ENCODE data around the gene CLTA.
A peak's percentile ranks its signal among the peaks of the same experiment; 100 is the strongest.

The CLTA gene

DNA sequence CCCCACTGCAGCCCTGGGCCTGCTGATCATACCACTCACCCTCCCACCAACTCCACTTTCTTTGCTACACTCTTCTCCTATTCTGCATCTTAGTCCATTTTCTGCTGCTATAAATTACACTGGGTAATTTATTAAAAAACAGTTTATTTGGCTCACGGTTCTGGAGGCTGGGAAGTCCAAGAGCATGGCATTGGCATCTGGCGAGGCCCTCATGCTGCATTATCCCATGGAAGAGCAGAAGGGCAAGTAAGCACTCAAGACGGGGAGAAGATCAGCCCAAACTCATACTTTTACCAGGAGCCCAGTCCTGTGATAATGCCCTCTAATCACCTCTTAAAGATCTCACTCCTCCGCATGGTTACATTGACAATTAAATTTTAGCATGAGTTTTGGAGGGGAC is 44.8 kb upstream of the CLTA start:
- no peak for TF ChIP-seq CTCF (IDR thresholded peaks at IDR 0.05; ENCODE audit: low read depth, low read length, missing control alignments)
- H3K4me3 ChIP-seq (ENCODE audit: low read depth, low read length): no peak overlapping the region
- no peak for DNase-seq (ENCODE audit: low read depth)

DNA sequence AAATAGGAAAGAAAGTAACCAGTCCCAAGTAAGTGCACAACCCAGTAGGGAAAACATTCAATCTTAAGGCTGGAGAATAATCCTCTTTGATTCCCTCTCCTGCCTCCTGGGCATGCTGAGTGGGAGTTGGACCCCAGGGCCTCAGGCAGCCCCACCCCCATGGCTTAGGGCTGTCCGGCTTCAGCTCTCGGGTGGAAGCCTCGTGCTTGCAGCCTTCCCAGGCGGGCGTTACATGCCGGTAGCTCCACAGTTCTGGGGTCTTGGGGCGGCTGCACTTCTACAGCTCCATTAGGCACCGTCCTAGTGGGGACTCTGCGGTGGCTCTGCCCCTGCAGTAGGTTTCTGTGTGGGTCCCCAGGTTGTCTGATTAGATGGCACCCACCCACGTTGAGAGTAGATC is 44.1 kb upstream of the CLTA start:
- no peak overlapping the region for H3K4me3 ChIP-seq (ENCODE audit: low read depth, low read length)
- TF ChIP-seq CTCF (IDR thresholded peaks at IDR 0.05; ENCODE audit: low read depth, low read length, missing control alignments): no peak
- no peak for DNase-seq (ENCODE audit: low read depth)

DNA sequence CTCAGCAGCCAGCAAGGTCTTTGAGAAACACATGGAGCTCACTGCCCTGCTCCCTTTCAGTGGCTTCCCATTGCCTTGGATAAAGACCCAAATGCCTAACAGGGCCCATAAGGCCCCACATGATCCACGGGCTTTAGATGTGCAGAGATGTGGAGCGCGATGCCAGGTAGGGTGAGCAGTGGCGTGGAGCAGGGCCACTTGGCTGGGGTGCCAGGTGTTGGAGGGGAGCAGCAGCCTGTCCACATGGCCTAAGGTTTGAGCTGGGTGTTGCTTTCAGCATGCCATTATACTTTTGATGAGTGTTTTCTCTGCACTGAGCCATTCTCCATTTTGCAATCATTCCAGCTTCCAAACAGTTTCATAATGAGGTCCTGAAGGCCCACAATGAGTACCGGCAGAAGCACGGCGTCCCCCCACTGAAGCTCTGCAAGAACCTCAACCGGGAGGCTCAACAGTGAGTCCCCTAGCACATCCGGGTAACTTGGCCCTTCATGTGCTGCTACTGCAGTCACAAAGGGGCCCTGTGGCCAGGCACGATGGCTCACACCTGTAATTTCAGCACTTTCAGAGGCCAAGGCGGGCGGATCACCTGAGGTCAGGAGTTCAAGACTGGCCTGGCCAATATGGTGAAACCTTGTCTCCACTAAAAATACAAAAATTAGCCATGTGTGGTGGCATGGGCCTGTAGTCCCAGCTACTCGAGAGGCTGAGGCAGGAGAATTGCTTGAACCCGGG is 43.1 kb upstream of the CLTA start:
- no peak overlapping the region for H3K4me3 ChIP-seq (ENCODE audit: low read depth, low read length)
- DNase-seq (ENCODE audit: low read depth): no peak
- no peak for TF ChIP-seq CTCF (IDR thresholded peaks at IDR 0.05; ENCODE audit: low read depth, low read length, missing control alignments)

- no peak for TF ChIP-seq CTCF (IDR thresholded peaks at IDR 0.05; ENCODE audit: low read depth, low read length, missing control alignments)
- DNase-seq (ENCODE audit: low read depth): peak; percentile 80
- no peak overlapping the region for H3K4me3 ChIP-seq (ENCODE audit: low read depth, low read length)
These were observed 42.2 kb upstream of the CLTA start for GRCh38 chr9:36148311-36149051.

DNA sequence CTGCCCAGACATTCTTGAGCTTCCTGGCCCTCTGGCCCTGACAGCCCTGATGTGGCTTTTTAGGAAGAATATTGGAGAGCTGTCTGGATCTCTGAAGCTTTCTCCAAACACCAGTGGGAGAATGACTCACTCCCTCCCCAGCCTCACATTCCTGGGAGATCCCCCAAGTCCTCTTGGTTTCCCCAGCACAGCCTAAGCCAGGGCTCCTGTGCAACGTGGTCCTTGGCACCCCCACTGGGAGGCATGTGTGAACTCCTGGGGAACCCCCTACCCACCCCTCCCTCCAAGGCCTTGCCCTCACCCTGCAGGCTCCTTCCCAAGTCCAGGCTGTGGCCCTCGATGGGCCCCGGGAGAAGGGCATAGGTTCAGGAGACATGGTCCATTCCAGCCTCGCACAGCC is 41.5 kb upstream of the CLTA start:
- H3K4me3 ChIP-seq (ENCODE audit: low read depth, low read length): no peak overlapping the region
- DNase-seq (ENCODE audit: low read depth): no peak
- TF ChIP-seq CTCF (IDR thresholded peaks at IDR 0.05; ENCODE audit: low read depth, low read length, missing control alignments): no peak

- no peak for DNase-seq (ENCODE audit: low read depth)
- no peak for TF ChIP-seq CTCF (IDR thresholded peaks at IDR 0.05; ENCODE audit: low read depth, low read length, missing control alignments)
- H3K4me3 ChIP-seq (ENCODE audit: low read depth, low read length): peak overlapping the region; percentile 46; the same call in 1 of the 2 replicates
These were observed 40.0 kb upstream of the CLTA start for GRCh38 chr9:36150574-36151315.

Measured in GM12864 (cell line).